Uterus (tissue), 2 donors: ENCODE results near the gene FOXE3.

ENCODE experiments used
- CTCF ChIP-seq, 4 experiments: fragments of 200-600 bp in 2 of 4; fragments of 450-650 bp in 2 of 4; sonication (generic) in 2 of 4; IDR thresholded peaks; one replicate each; pipeline ENCODE4 v1.5.1; 2016 to 2019; ENCODE audit warnings: antibody characterized with exemption in 4 of 4, mild to moderate bottlenecking in 2 of 4, moderate library complexity in 1 of 4
- POLR2A ChIP-seq, 2 donors: fragments of 450-650 bp; IDR thresholded peaks; one replicate each; pipeline ENCODE4 v1.6.1; 2016; ENCODE audit warnings: antibody characterized with exemption in 2 of 2, mild to moderate bottlenecking in 1 of 2, moderate library complexity in 1 of 2

- TF ChIP-seq CTCF (IDR thresholded peaks at IDR 0.05) (no peak), POLR2A (IDR thresholded peaks at IDR 0.05) (no peak)
Measured at GRCh38 chr1:47396671-47397196, 19.4 kb upstream of the FOXE3 start.
